ENCODE results near the gene GSTO2. TPM values are rescaled to one million over a fixed set of nuclear protein-coding genes. Genes with fewer than 3 reads are reported as not detected.
A peak's percentile ranks its signal among the peaks of the same experiment; 100 is the strongest.

Gene GSTO2
- total and polyA plus RNA-seq, 2 of the 4 experiments (the other 2 are of a cell fraction) = 1.4 to 2.3 TPM

DNA sequence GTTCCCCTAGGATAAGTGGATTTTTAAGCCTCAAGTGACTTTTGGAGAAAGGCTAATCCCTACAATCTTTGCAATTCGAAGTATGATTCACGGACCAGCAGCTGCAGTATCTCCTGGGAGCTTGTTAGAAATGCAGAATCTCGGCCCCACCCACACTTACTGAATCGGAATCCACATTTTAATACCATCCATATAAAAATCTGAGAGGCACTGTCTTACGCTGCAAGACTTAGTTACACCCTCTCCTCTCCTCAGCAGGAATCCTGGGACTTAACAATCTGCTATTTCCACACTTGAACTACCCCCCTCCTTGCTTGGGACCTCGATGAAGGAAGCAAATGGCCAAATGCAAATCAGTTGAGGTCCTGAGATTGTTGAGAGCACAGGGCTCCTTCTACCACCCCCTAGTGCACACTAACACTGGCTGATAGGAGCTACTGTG, 48.3 kb downstream of the GSTO2 start:
- peak; percentile 57 for ATAC-seq (ENCODE audit: low read depth)
- Histone ChIP-seq H3K27me3 (ENCODE audit: control insufficient read depth, insufficient read depth, low read length) (no peaks in the 10 kb centered on the region), H3K4me2 (ENCODE audit: low read depth, low read length) (peak overlapping the region; percentile 69), H3K9me1 (ENCODE audit: insufficient read depth, low read length) (peaks cover 56% of the 10 kb centered on the region), H2AK9ac (replicated peaks; ENCODE audit: low read depth, low read length, poor library complexity) (no peak overlapping the region), H3K56ac (ENCODE audit: extremely low read depth, insufficient read depth, low read length) (no peak overlapping the region), H3K4ac (ENCODE audit: low read depth, low read length) (peak overlapping the region; percentile 62; the same call in 1 of the 2 replicates), H3K27ac (ENCODE audit: insufficient read depth, low read length) (peak overlapping the region; percentile 34; the same call in 1 of the 2 replicates), H3K23ac (ENCODE audit: low read depth, low read length) (peak overlapping the region; percentile 85), H4K5ac (ENCODE audit: low read depth, low read length) (no peak overlapping the region), H3K36me3 (ENCODE audit: control insufficient read depth, insufficient read depth, low read length) (peaks cover 36% of the 10 kb centered on the region), H2BK15ac (ENCODE audit: low read depth, low read length) (no peak overlapping the region), H3K18ac (ENCODE audit: low read depth, low read length) (no peak overlapping the region), H4K20me1 (ENCODE audit: insufficient read depth, low read length) (peaks cover 96% of the 10 kb centered on the region), H2BK120ac (ENCODE audit: low read depth, low read length) (peak overlapping the region; percentile 16; the same call in 1 of the 2 replicates), H2AK5ac (ENCODE audit: low read depth, low read length) (peak overlapping the region; percentile 30; the same call in 1 of the 2 replicates), H3K4me3 (ENCODE audit: insufficient read depth, low read depth, low read length) (no peak overlapping the region), H4K8ac (ENCODE audit: low read depth in 2 of 2, low read length in 2 of 2) (peak overlapping the region in 1 of 2 experiments; percentile 19; a peak in 2 of 4 replicates), H3K4me1 (ENCODE audit: control insufficient read depth, insufficient read depth, low read length) (peaks cover 42% of the 10 kb centered on the region), H3K14ac (replicated peaks; ENCODE audit: low read depth, low read length) (0 out of 2 replicates have a peak overlapping the region, but pooled peaks have one; percentile 61), H2BK20ac (ENCODE audit: low read depth, low read length) (peak overlapping the region; percentile 20; the same call in 1 of the 2 replicates), H2BK5ac (ENCODE audit: low read depth, low read length, poor library complexity, severe bottlenecking) (peak overlapping the region; percentile 51), H2AFZ (replicated peaks; ENCODE audit: low read length, poor library complexity) (peak overlapping the region; percentile 45), H3K9me3 (ENCODE audit: control insufficient read depth, insufficient read depth, low read length) (no peaks in the 10 kb centered on the region), H4K91ac (ENCODE audit: insufficient read depth, low read depth, low read length) (0 out of 2 replicates have a peak overlapping the region, but pooled peaks have one; percentile 10), H3K9ac (ENCODE audit: low read depth, low read length) (no peak overlapping the region), H3K79me1 (ENCODE audit: low read depth in 1 of 2, low read length in 2 of 2) (peaks cover 18 to 97% of the 10 kb centered on the region in 2 experiments)
- ChIA-PET CTCF (interaction anchor here (1.3 to 1.5 kb wide), 3 partner anchors 12 to 26 kb away, joined by 5 to 9 read pairs (median 5); no protein-coding TSS in a partner anchor), POLR2A (ENCODE audit: unreplicated experiment) (no interaction called here)
- BruUV-seq (replicated peaks) = no TSS peak
- intact Hi-C loops (cut with micrococcal nuclease) = loop anchor here (2.0 kb wide), 1 partner anchor 14 kb away; no protein-coding TSS in a partner anchor
- TF ChIP-seq FOS (IDR thresholded peaks at IDR 0.05; ENCODE audit: low read depth, low read length) (no peak), MAZ (IDR thresholded peaks at IDR 0.05; ENCODE audit: borderline replicate concordance, low read depth, low read length) (no peak), RAD21 (IDR thresholded peaks at IDR 0.05; ENCODE audit: low read length) (no peak), SMC3 (IDR thresholded peaks at IDR 0.05; ENCODE audit: low read depth, low read length) (no peak), POLR2A (IDR thresholded peaks at IDR 0.05; ENCODE audit: low read depth, low read length) (peak; percentile 18)
- TF ChIP-seq, protein P1, sequence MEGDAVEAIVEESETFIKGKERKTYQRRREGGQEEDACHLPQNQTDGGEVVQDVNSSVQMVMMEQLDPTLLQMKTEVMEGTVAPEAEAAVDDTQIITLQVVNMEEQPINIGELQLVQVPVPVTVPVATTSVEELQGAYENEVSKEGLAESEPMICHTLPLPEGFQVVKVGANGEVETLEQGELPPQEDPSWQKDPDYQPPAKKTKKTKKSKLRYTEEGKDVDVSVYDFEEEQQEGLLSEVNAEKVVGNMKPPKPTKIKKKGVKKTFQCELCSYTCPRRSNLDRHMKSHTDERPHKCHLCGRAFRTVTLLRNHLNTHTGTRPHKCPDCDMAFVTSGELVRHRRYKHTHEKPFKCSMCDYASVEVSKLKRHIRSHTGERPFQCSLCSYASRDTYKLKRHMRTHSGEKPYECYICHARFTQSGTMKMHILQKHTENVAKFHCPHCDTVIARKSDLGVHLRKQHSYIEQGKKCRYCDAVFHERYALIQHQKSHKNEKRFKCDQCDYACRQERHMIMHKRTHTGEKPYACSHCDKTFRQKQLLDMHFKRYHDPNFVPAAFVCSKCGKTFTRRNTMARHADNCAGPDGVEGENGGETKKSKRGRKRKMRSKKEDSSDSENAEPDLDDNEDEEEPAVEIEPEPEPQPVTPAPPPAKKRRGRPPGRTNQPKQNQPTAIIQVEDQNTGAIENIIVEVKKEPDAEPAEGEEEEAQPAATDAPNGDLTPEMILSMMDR (conservative IDR thresholded peaks at IDR 0.05; ENCODE audit: low read depth, low read length) = 0 out of 2 replicates have a peak, but pooled peaks have one; percentile 1
- DNase-seq = peak; percentile 81
- dilution Hi-C loops (cut with HindIII; ENCODE audit: low sequenced_read_pairs, unreplicated experiment) = no loop called here
- in situ Hi-C loops (cut with MboI; ENCODE audit: low sequenced_read_pairs) = no loop called here
- WGBS, 2 experiments (ENCODE audit: extremely low coverage in 2 of 2, insufficient read length in 1 of 2) = 34% methylated on average over 3 of the region's 6 CpGs; no CpG with 5 or more reads in 1 of the 2 experiments

Data from IMR-90 (cell line).